ENCODE results near the gene PRPF31. TPM values are rescaled to one million over a fixed set of nuclear protein-coding genes. Genes with fewer than 3 reads are reported as not detected.

The PRPF31 gene
- total and polyA plus RNA-seq, 9 of the 15 experiments (the other 6 are each of a cell fraction or from before 2014, with no cell fraction given), result 5.8 to 92.2 (median 69.2) TPM

GRCh38 chr19:54115109-54116063 lies at the start of gene PRPF31, which contains the start of gene TFPT (continued):
- no peak for TF ChIP-seq NFXL1 (CRISPR knock-in tag; IDR thresholded peaks at IDR 0.05)
- TF ChIP-seq, protein P1, sequence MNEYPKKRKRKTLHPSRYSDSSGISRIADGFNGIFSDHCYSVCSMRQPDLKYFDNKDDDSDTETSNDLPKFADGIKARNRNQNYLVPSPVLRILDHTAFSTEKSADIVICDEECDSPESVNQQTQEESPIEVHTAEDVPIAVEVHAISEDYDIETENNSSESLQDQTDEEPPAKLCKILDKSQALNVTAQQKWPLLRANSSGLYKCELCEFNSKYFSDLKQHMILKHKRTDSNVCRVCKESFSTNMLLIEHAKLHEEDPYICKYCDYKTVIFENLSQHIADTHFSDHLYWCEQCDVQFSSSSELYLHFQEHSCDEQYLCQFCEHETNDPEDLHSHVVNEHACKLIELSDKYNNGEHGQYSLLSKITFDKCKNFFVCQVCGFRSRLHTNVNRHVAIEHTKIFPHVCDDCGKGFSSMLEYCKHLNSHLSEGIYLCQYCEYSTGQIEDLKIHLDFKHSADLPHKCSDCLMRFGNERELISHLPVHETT (CRISPR knock-in tag; conservative IDR thresholded peaks at IDR 0.05 in 1 of 2, IDR thresholded peaks at IDR 0.05 in 1 of 2), result peak in 1 of 2 experiments; percentile 90; a peak in 2 of 4 replicates
- peak; percentile 82 for TF ChIP-seq ASH1L (IDR thresholded peaks at IDR 0.05; ENCODE audit: borderline replicate concordance, low read depth, partially characterized antibody)
- peak; percentile 86 for TF ChIP-seq ELF2 (CRISPR knock-in tag; IDR thresholded peaks at IDR 0.05)
- peak; percentile 46 for TF ChIP-seq HLTF (IDR thresholded peaks at IDR 0.05)
- TF ChIP-seq ARHGAP35 (IDR thresholded peaks at IDR 0.05; ENCODE audit: partially characterized antibody), result no peak
- peak; percentile 18; the same call in 1 of the 2 replicates for TF ChIP-seq CBX1 (IDR thresholded peaks at IDR 0.05; ENCODE audit: low read depth)
- TF ChIP-seq GABPB1 (CRISPR knock-in tag; IDR thresholded peaks at IDR 0.05), result peak; percentile 90
- TF ChIP-seq SREBF2 (CRISPR knock-in tag; IDR thresholded peaks at IDR 0.05), result no peak
- TF ChIP-seq CREM (IDR thresholded peaks at IDR 0.05; ENCODE audit: low read depth), result peak; percentile 99
- peak; percentile 85 for TF ChIP-seq POLR2G (IDR thresholded peaks at IDR 0.05; ENCODE audit: low read depth, low read length)
- TF ChIP-seq HEY1 (CRISPR knock-in tag; IDR thresholded peaks at IDR 0.05; ENCODE audit: borderline replicate concordance), result peak; percentile 55; the same call in 1 of the 2 replicates
- TF ChIP-seq, protein P2, sequence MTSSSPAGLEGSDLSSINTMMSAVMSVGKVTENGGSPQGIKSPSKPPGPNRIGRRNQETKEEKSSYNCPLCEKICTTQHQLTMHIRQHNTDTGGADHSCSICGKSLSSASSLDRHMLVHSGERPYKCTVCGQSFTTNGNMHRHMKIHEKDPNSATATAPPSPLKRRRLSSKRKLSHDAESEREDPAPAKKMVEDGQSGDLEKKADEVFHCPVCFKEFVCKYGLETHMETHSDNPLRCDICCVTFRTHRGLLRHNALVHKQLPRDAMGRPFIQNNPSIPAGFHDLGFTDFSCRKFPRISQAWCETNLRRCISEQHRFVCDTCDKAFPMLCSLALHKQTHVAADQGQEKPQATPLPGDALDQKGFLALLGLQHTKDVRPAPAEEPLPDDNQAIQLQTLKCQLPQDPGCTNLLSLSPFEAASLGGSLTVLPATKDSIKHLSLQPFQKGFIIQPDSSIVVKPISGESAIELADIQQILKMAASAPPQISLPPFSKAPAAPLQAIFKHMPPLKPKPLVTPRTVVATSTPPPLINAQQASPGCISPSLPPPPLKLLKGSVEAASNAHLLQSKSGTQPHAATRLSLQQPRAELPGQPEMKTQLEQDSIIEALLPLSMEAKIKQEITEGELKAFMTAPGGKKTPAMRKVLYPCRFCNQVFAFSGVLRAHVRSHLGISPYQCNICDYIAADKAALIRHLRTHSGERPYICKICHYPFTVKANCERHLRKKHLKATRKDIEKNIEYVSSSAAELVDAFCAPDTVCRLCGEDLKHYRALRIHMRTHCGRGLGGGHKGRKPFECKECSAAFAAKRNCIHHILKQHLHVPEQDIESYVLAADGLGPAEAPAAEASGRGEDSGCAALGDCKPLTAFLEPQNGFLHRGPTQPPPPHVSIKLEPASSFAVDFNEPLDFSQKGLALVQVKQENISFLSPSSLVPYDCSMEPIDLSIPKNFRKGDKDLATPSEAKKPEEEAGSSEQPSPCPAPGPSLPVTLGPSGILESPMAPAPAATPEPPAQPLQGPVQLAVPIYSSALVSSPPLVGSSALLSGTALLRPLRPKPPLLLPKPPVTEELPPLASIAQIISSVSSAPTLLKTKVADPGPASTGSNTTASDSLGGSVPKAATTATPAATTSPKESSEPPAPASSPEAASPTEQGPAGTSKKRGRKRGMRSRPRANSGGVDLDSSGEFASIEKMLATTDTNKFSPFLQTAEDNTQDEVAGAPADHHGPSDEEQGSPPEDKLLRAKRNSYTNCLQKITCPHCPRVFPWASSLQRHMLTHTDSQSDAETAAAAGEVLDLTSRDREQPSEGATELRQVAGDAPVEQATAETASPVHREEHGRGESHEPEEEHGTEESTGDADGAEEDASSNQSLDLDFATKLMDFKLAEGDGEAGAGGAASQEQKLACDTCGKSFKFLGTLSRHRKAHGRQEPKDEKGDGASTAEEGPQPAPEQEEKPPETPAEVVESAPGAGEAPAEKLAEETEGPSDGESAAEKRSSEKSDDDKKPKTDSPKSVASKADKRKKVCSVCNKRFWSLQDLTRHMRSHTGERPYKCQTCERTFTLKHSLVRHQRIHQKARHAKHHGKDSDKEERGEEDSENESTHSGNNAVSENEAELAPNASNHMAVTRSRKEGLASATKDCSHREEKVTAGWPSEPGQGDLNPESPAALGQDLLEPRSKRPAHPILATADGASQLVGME (CRISPR knock-in tag; IDR thresholded peaks at IDR 0.05), result peak; percentile 18; the same call in 1 of the 2 replicates
- TF ChIP-seq BRD9 (IDR thresholded peaks at IDR 0.05; ENCODE audit: low read depth, partially characterized antibody), result peak; percentile 51
- TF ChIP-seq PPARD (CRISPR knock-in tag; IDR thresholded peaks at IDR 0.05), result no peak
- TF ChIP-seq ZNF384 (IDR thresholded peaks at IDR 0.05; ENCODE audit: low read depth, low read length), result peak; percentile 79
- TF ChIP-seq BCL6 (CRISPR knock-in tag; IDR thresholded peaks at IDR 0.05), result 0 out of 2 replicates have a peak, but pooled peaks have one; percentile 8
- peak; percentile 64 for TF ChIP-seq NEUROD1 (IDR thresholded peaks at IDR 0.05; ENCODE audit: borderline replicate concordance, low read depth, low read length, partially characterized antibody)
- no peak for TF ChIP-seq HIVEP1 (CRISPR knock-in tag; IDR thresholded peaks at IDR 0.05)
